Measurements from ENCODE around the gene FHOD3. TPM values are rescaled to one million over a fixed set of nuclear protein-coding genes. Genes with fewer than 3 reads are reported as not detected.

FHOD3 gene
- total and polyA plus RNA-seq, 2 of the 8 experiments (the other 6 are each of a cell fraction or from before 2014, with no cell fraction given) = 9.7 to 10.5 TPM

- DNase-seq (ENCODE audit: low read depth in 1 of 2, low spot score in 2 of 2) = no peak
- H3K23me2 ChIP-seq (ENCODE audit: low read depth, low read length) = no peaks in the 10 kb centered on the region
- no peaks in the 10 kb centered on the region for H3K9me3 ChIP-seq (ENCODE audit: insufficient read depth in 2 of 2, low read depth in 1 of 2, low read length in 1 of 2)
- no peak overlapping the region for H3K4me3 ChIP-seq (ENCODE audit: extremely low read depth in 1 of 4, insufficient read depth in 2 of 4, low read depth in 3 of 4, low read length in 4 of 4)
- no peaks in the 10 kb centered on the region for H3K36me3 ChIP-seq (ENCODE audit: control insufficient read depth in 2 of 4, insufficient read depth in 4 of 4, low read length in 3 of 4)
- H3K4me1 ChIP-seq (replicated peaks in 1 of 4; ENCODE audit: control insufficient read depth in 3 of 4, insufficient read depth in 4 of 4, low read length in 3 of 4) = no peaks in the 10 kb centered on the region
- H2BK20ac ChIP-seq (ENCODE audit: low read length) = no peak overlapping the region
- H4K91ac ChIP-seq (replicated peaks; ENCODE audit: insufficient read length, low read length) = no peak overlapping the region
- no peak overlapping the region for H3K9ac ChIP-seq (replicated peaks in 1 of 4; ENCODE audit: extremely low read depth in 1 of 4, low read depth in 3 of 4, low read length in 3 of 4)
- H3K27ac ChIP-seq (ENCODE audit: low read depth, low read length) = no peak overlapping the region
- ChIA-PET CTCF (ENCODE audit: partially characterized antibody) (interaction anchor here (0.9 to 1.8 kb wide), 6 partner anchors 12 to 575 kb away, joined by 3 to 6 read pairs (median 4); no protein-coding TSS in a partner anchor), POLR2A (ENCODE audit: partially characterized antibody) (no interaction called here)
- no peak overlapping the region for H4K8ac ChIP-seq (ENCODE audit: extremely low read depth, insufficient read depth, low read length)
- no peak overlapping the region for H2BK12ac ChIP-seq (ENCODE audit: low read depth, low read length)
- no peak overlapping the region for H2AK5ac ChIP-seq (ENCODE audit: low read depth, low read length)
- no peak overlapping the region for H2AFZ ChIP-seq (ENCODE audit: low read length)
- H2BK5ac ChIP-seq (ENCODE audit: low read depth, low read length) = no peak overlapping the region
- H3K14ac ChIP-seq (ENCODE audit: insufficient read length) = no peak overlapping the region
- H3K23ac ChIP-seq (ENCODE audit: insufficient read length) = no peak overlapping the region
- H2BK120ac ChIP-seq (replicated peaks; ENCODE audit: low read depth, low read length) = no peak overlapping the region
- no peak overlapping the region for H3K18ac ChIP-seq (ENCODE audit: extremely low read depth, low read length)
- FAIRE-seq = no peak
- H3K4me2 ChIP-seq (ENCODE audit: insufficient read depth in 1 of 2, low read depth in 2 of 2, low read length in 2 of 2) = no peak overlapping the region
- no peak overlapping the region for H4K5ac ChIP-seq (ENCODE audit: insufficient read length, low read depth, low read length)
- 91% methylated on average over 8 of the region's 8 CpGs; no CpG with 5 or more reads in 1 of the 2 experiments for WGBS, 2 experiments (ENCODE audit: extremely low coverage in 1 of 2, insufficient coverage in 1 of 2, insufficient read length in 1 of 2, insufficient replicate concordance in 2 of 2, low coverage in 1 of 2, low lambda C conversion rate in 2 of 2, missing lambda C conversion rate in 1 of 2)
- no peaks in the 10 kb centered on the region for H3K79me2 ChIP-seq (ENCODE audit: control insufficient read depth in 1 of 2, insufficient read depth in 2 of 2, low read length in 2 of 2)
- H3K4ac ChIP-seq (replicated peaks; ENCODE audit: insufficient read length, low read depth, low read length) = no peak overlapping the region
- no peak overlapping the region for H3K56ac ChIP-seq (replicated peaks; ENCODE audit: insufficient read length, low read depth, low read length)
- no peaks in the 10 kb centered on the region for H3K79me1 ChIP-seq (ENCODE audit: low read depth, low read length)
- no peak for TF ChIP-seq SIX5 (IDR thresholded peaks at IDR 0.05; ENCODE audit: low read depth, low read length)
- no peak for TF ChIP-seq KDM4A (IDR thresholded peaks at IDR 0.05; ENCODE audit: low read depth, low read length, severe bottlenecking)
- no peak for TF ChIP-seq SUZ12 (IDR thresholded peaks at IDR 0.05; ENCODE audit: low read length)
- TF ChIP-seq SP4 (IDR thresholded peaks at IDR 0.05; ENCODE audit: low read length) = no peak
- TF ChIP-seq SP2 (IDR thresholded peaks at IDR 0.05; ENCODE audit: low read length) = no peak
- no peak for TF ChIP-seq BACH1 (IDR thresholded peaks at IDR 0.05; ENCODE audit: low read length)
- TF ChIP-seq, protein P1, sequence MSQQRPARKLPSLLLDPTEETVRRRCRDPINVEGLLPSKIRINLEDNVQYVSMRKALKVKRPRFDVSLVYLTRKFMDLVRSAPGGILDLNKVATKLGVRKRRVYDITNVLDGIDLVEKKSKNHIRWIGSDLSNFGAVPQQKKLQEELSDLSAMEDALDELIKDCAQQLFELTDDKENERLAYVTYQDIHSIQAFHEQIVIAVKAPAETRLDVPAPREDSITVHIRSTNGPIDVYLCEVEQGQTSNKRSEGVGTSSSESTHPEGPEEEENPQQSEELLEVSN (IDR thresholded peaks at IDR 0.05) = no peak
- TF ChIP-seq YY1 (IDR thresholded peaks at IDR 0.05; ENCODE audit: low read depth, low read length) = no peak
- TF ChIP-seq POLR2AphosphoS5 (IDR thresholded peaks at IDR 0.05; ENCODE audit: low read depth, low read length) = no peak
- TF ChIP-seq, protein P2, sequence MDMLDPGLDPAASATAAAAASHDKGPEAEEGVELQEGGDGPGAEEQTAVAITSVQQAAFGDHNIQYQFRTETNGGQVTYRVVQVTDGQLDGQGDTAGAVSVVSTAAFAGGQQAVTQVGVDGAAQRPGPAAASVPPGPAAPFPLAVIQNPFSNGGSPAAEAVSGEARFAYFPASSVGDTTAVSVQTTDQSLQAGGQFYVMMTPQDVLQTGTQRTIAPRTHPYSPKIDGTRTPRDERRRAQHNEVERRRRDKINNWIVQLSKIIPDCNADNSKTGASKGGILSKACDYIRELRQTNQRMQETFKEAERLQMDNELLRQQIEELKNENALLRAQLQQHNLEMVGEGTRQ (IDR thresholded peaks at IDR 0.05; ENCODE audit: low read length) = no peak
- TF ChIP-seq CBX5 (IDR thresholded peaks at IDR 0.05; ENCODE audit: low read depth, low read length) = no peak
- no peak for TF ChIP-seq CHD2 (IDR thresholded peaks at IDR 0.05; ENCODE audit: low read length)
- H3K27me3 ChIP-seq (replicated peaks in 1 of 4; ENCODE audit: control insufficient read depth in 3 of 4, extremely low read depth in 1 of 4, insufficient read depth in 3 of 4, low read length in 3 of 4) = no peaks in the 10 kb centered on the region; a peak in 1 of 7 replicates
- H4K20me1 ChIP-seq (replicated peaks in 1 of 2; ENCODE audit: control insufficient read depth in 1 of 2, insufficient read depth in 2 of 2, low read length in 2 of 2) = peaks cover 0 to 2% of the 10 kb centered on the region in 2 experiments
- H2BK15ac ChIP-seq (ENCODE audit: low read length) = no peak overlapping the region
These were observed 408.8 kb downstream of the FHOD3 start for GRCh38 chr18:36706134-36706881.
